ENCODE data around the gene GSTT2B. TPM values are rescaled to one million over a fixed set of nuclear protein-coding genes. Genes with fewer than 3 reads are reported as not detected.

GSTT2B gene
- total and polyA plus RNA-seq, 2 of the 8 experiments (the other 6 are each of a cell fraction or from before 2014, with no cell fraction given), result 6.3 to 13.3 TPM

DNA sequence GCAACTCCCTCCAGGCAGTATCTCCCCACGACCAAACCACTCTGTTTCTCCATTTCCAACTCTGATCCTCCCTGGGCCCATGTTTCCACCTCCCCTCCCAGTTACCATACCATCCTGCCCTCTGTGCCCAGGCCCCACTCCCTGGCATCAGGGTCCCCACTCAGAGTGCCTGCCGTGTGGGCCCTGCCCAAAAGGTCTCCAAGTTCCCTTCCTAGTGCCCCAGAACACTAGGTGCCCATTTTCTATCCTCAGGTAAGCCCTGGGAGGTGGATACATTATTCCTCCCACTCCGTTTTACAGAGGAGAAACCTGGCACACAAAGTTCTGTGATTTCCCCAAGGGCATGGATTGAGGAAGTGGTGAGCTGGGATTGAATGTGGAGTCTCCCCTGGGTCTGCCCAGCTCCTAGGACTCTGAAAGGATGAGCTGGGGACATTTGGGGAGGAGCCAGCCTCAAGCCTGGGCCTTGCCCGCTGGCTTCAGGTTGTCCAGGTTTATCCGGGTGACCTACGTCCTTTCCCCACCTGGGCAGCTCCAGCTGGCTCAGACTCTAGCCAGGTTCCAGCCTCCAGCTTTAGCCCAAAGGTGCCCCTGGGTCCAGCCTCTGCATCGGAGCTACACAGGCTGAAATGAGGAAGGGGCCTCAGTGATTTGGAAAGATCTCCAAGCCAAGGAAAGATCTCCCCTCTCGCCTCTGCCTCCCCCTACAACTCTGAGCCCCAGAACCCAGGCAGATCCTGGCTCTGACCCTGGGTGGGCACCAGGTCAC is 46.4 kb upstream of the GSTT2B start (continued):
- TF ChIP-seq JUN (IDR thresholded peaks at IDR 0.05; ENCODE audit: low read depth, low read length) (no peak), YY1 (IDR thresholded peaks at IDR 0.05; ENCODE audit: low read depth, low read length) (no peak), ASH2L (IDR thresholded peaks at IDR 0.05; ENCODE audit: low read length) (no peak), EZH2 (IDR thresholded peaks at IDR 0.05; ENCODE audit: low read depth, low read length, severe bottlenecking) (no peak), CHD1 (IDR thresholded peaks at IDR 0.05; ENCODE audit: low read depth, low read length) (no peak)
